HG03108 (cell line): ENCODE data around the gene MRPL28.

Experiments
- ATAC-seq: cut with Tn5 transposase; IDR thresholded peaks from one replicate; pipeline ENCODE4 v1.9.1; 2021; ENCODE audit warnings: moderate library complexity; ENCODE audit not compliant: unreplicated experiment

The MRPL28 gene

GRCh38 chr16:317583-317982 lies 52.8 kb downstream of the MRPL28 start:
- no peak for ATAC-seq
